H1 (cell line): ENCODE results near the gene TIE1. TPM values are rescaled to one million over a fixed set of nuclear protein-coding genes. Genes with fewer than 3 reads are reported as not detected.

Source experiments
- CTCF ChIA-PET: fragments of 300-600 bp; sonication (Branson Sonifier 250); formaldehyde crosslinking; loops from one replicate; lab custom pipeline; 2021; ENCODE audit not compliant: partially characterized antibody; lab: Charles Lee
- POLR2A ChIA-PET: fragments of 300-600 bp; sonication (Branson Sonifier 250); formaldehyde crosslinking; loops from one replicate; lab custom pipeline; 2021; ENCODE audit warnings: inconsistent platforms; ENCODE audit not compliant: partially characterized antibody; lab: Charles Lee
- DNase-seq, 2 experiments: peaks; one replicate each; pipeline versions ENCODE4 v3.0.0 to v3.0.0-alpha.2; 2010 to 2022; ENCODE audit warnings: low spot score in 2 of 2, low read depth in 1 of 2, mixed read lengths in 1 of 2
- FAIRE-seq: peaks from 2 replicates; lab custom pipeline; 2011; peaks lifted over from hg19 to GRCh38; lab: Jason Lieb, UNC
- H2AFZ ChIP-seq: 2 replicates; pipeline ENCODE4 v1.8.1; 2012; ENCODE audit warnings: low read length, inconsistent platforms
- H2AK5ac ChIP-seq: 2 replicates; pipeline ENCODE4 v1.6.1; 2013; ENCODE audit warnings: low read depth, low read length
- H2BK120ac ChIP-seq: replicated peaks from 2 replicates; pipeline ENCODE3; 2013; ENCODE audit warnings: low read depth, low read length, inconsistent platforms
- H2BK12ac ChIP-seq: 2 replicates; pipeline ENCODE4 v1.6.1; 2013; ENCODE audit warnings: low read depth, low read length
- H2BK15ac ChIP-seq: 2 replicates; pipeline ENCODE4 v1.6.1; 2013; ENCODE audit warnings: low read length
- H2BK20ac ChIP-seq: 2 replicates; pipeline ENCODE4 v1.6.1; 2013; ENCODE audit warnings: low read length
- H2BK5ac ChIP-seq: 2 replicates; pipeline ENCODE4 v1.6.1; 2013; ENCODE audit warnings: low read depth, low read length
- H3K14ac ChIP-seq: 2 replicates; pipeline ENCODE4 v1.6.1; 2013; ENCODE audit warnings: inconsistent platforms; ENCODE audit not compliant: insufficient read length
- H3K18ac ChIP-seq: 2 replicates; pipeline ENCODE4 v1.6.1; 2013; ENCODE audit warnings: low read length; ENCODE audit errors: extremely low read depth
- H3K23ac ChIP-seq: 2 replicates; pipeline ENCODE4 v1.6.1; 2013; ENCODE audit warnings: inconsistent platforms; ENCODE audit not compliant: insufficient read length
- H3K23me2 ChIP-seq: 2 replicates; pipeline ENCODE4 v1.6.1; 2013; ENCODE audit warnings: low read depth, low read length
- H3K27ac ChIP-seq: 2 replicates; pipeline ENCODE4 v1.6.1; 2011; ENCODE audit warnings: low read depth, low read length, inconsistent platforms
- H3K27me3 ChIP-seq, 4 experiments: replicated peaks in 1 of 4; 1 replicate in 1 of 4; 2 replicates in 3 of 4; pipeline versions ENCODE4 v1.6.1 to v1.8.1; 2011 to 2013; ENCODE audit warnings: low read length in 3 of 4, mild to moderate bottlenecking in 3 of 4, inconsistent platforms in 2 of 4, mixed read lengths in 2 of 4, moderate library complexity in 1 of 4; ENCODE audit not compliant: control insufficient read depth in 3 of 4, insufficient read depth in 3 of 4; ENCODE audit errors: extremely low read depth in 1 of 4
- H3K36me3 ChIP-seq, 4 experiments: 2 replicates each; pipeline versions ENCODE4 v1.6.1 to v1.8.1; 2011 to 2013; ENCODE audit warnings: mild to moderate bottlenecking in 4 of 4, low read length in 3 of 4, moderate library complexity in 2 of 4, control low read depth in 1 of 4, inconsistent platforms in 1 of 4; ENCODE audit not compliant: insufficient read depth in 4 of 4, control insufficient read depth in 2 of 4
- H3K4ac ChIP-seq: replicated peaks from 2 replicates; pipeline ENCODE3; 2013; ENCODE audit warnings: low read length, low read depth, mixed read lengths, inconsistent platforms; ENCODE audit not compliant: insufficient read length
- H3K4me1 ChIP-seq, 4 experiments: replicated peaks in 1 of 4; 1 replicate in 1 of 4; 2 replicates in 3 of 4; pipeline versions ENCODE4 v1.6.1 to v1.8.1; 2011 to 2013; ENCODE audit warnings: low read length in 3 of 4, inconsistent platforms in 2 of 4, mixed read lengths in 1 of 4; ENCODE audit not compliant: insufficient read depth in 4 of 4, control insufficient read depth in 3 of 4
- H3K4me2 ChIP-seq, 2 experiments: 2 replicates each; pipeline versions ENCODE4 v1.6.1 to v1.8.1; 2011 to 2013; ENCODE audit warnings: low read depth in 2 of 2, low read length in 2 of 2, control low read depth in 1 of 2, inconsistent platforms in 1 of 2, mild to moderate bottlenecking in 1 of 2; ENCODE audit not compliant: insufficient read depth in 1 of 2
- H3K4me3 ChIP-seq, 4 experiments: fragments of 200-600, 300-600 bp in 1 of 4; sonication (generic), shearing (Covaris generic), sonication (Bioruptor Twin) in 1 of 4; 2 replicates each; pipeline versions ENCODE4 v1.5.1 to v1.8.1; 2011 to 2016; ENCODE audit warnings: low read length in 4 of 4, low read depth in 3 of 4, control low read depth in 2 of 4, inconsistent platforms in 2 of 4, mild to moderate bottlenecking in 2 of 4, mixed read lengths in 1 of 4, moderate library complexity in 1 of 4; ENCODE audit not compliant: insufficient read depth in 2 of 4; ENCODE audit errors: extremely low read depth in 1 of 4
- H3K56ac ChIP-seq: replicated peaks from 2 replicates; pipeline ENCODE3; 2013; ENCODE audit warnings: low read depth, mild to moderate bottlenecking, mixed read lengths, low read length, inconsistent platforms; ENCODE audit not compliant: insufficient read length
- H3K79me1 ChIP-seq: 2 replicates; pipeline ENCODE4 v1.6.1; 2013; ENCODE audit warnings: low read depth, low read length, control low read depth
- H3K79me2 ChIP-seq, 2 experiments: 2 replicates each; pipeline versions ENCODE4 v1.6.1 to v1.8.1; 2012 to 2013; ENCODE audit warnings: low read length in 2 of 2, mild to moderate bottlenecking in 2 of 2, inconsistent platforms in 1 of 2; ENCODE audit not compliant: insufficient read depth in 2 of 2, control insufficient read depth in 1 of 2
- H3K9ac ChIP-seq, 4 experiments: replicated peaks in 1 of 4; 1 replicate in 1 of 4; 2 replicates in 3 of 4; pipeline versions ENCODE4 v1.6.1 to v1.8.1; 2011 to 2013; ENCODE audit warnings: low read depth in 3 of 4, low read length in 3 of 4, control low read depth in 2 of 4, mild to moderate bottlenecking in 2 of 4, moderate library complexity in 2 of 4, inconsistent platforms in 1 of 4; ENCODE audit errors: extremely low read depth in 1 of 4
- H3K9me3 ChIP-seq, 2 experiments: 2 replicates each; pipeline versions ENCODE4 v1.6.1 to v1.8.1; 2012 to 2013; ENCODE audit warnings: mild to moderate bottlenecking in 2 of 2, moderate library complexity in 2 of 2, control low read depth in 1 of 2, inconsistent platforms in 1 of 2, low read depth in 1 of 2, low read length in 1 of 2, mixed read lengths in 1 of 2; ENCODE audit not compliant: insufficient read depth in 2 of 2
- H4K20me1 ChIP-seq, 2 experiments: replicated peaks in 1 of 2; 2 replicates each; pipeline versions ENCODE3 to v1.8.1; 2011 to 2013; ENCODE audit warnings: inconsistent platforms in 2 of 2, low read length in 2 of 2, mild to moderate bottlenecking in 1 of 2; ENCODE audit not compliant: insufficient read depth in 2 of 2, control insufficient read depth in 1 of 2
- H4K5ac ChIP-seq: 2 replicates; pipeline ENCODE4 v1.6.1; 2013; ENCODE audit warnings: low read length, low read depth, mixed read lengths, inconsistent platforms; ENCODE audit not compliant: insufficient read length
- H4K8ac ChIP-seq: 2 replicates; pipeline ENCODE4 v1.8.0; 2013; ENCODE audit warnings: mild to moderate bottlenecking, moderate library complexity, low read length, inconsistent platforms; ENCODE audit not compliant: insufficient read depth; ENCODE audit errors: extremely low read depth
- H4K91ac ChIP-seq: replicated peaks from 2 replicates; pipeline ENCODE3; 2013; ENCODE audit warnings: low read length, mixed read lengths, inconsistent platforms; ENCODE audit not compliant: insufficient read length
- BCL11A ChIP-seq, 2 experiments: IDR thresholded peaks; one replicate each; pipeline ENCODE4 v1.6.1; 2011; ENCODE audit warnings: low read depth in 2 of 2, low read length in 2 of 2, mild to moderate bottlenecking in 2 of 2
- CBX5 ChIP-seq: fragments of 300-800, 300-1000 bp; sonication (generic); IDR thresholded peaks from 2 replicates; pipeline ENCODE4 v1.7.1; 2016; ENCODE audit warnings: antibody characterized with exemption, low read length, low read depth
- CTBP2 ChIP-seq: IDR thresholded peaks from 2 replicates; pipeline ENCODE4 v1.7.0; 2011; ENCODE audit warnings: borderline replicate concordance, mild to moderate bottlenecking, moderate library complexity, mixed read lengths, low read length; ENCODE audit not compliant: insufficient read depth, insufficient read length
- EGR1 ChIP-seq: IDR thresholded peaks from 2 replicates; pipeline ENCODE4 v1.6.1; 2011; ENCODE audit warnings: low read depth, low read length, borderline replicate concordance
- MAFK ChIP-seq: IDR thresholded peaks from 2 replicates; pipeline ENCODE4 v1.6.1; 2012; ENCODE audit warnings: low read depth, mild to moderate bottlenecking, improper control_type of control experiment, low read length
- RBBP5 ChIP-seq: IDR thresholded peaks from 2 replicates; pipeline ENCODE4 v1.7.1; 2012; ENCODE audit warnings: low read depth, mild to moderate bottlenecking, inconsistent platforms, low read length, moderate library complexity, borderline replicate concordance
- SIN3A ChIP-seq, 2 experiments: IDR thresholded peaks in 1 of 2; conservative IDR thresholded peaks in 1 of 2; 2 replicates each; pipeline ENCODE4 v1.6.1; 2011 to 2012; ENCODE audit warnings: low read length in 2 of 2, improper control_type of control experiment in 1 of 2, low read depth in 1 of 2, mild to moderate bottlenecking in 1 of 2
- WGBS, 2 experiments: shearing (Covaris generic) in 1 of 2; methylation state at CpG; one replicate each; pipeline versions ENCODE4 v1.1.6 to v1.1.7; 2013 to 2015; ENCODE audit warnings: low lambda C conversion rate in 2 of 2, mixed read lengths in 2 of 2, inconsistent platforms in 1 of 2, low coverage in 1 of 2, missing lambda C conversion rate in 1 of 2; ENCODE audit not compliant: insufficient replicate concordance in 2 of 2, insufficient coverage in 1 of 2, insufficient read length in 1 of 2; ENCODE audit errors: extremely low coverage in 1 of 2, missing lambda C conversion rate in 1 of 2; 5-methylcytosine and 5-hydroxymethylcytosine counted together
- polyA plus RNA-seq, 7 experiments: library from polyadenylated mRNA; depleted of rRNA in 3 of 7; stranded (reverse) in 5 of 7; unstranded in 2 of 7; fragments of >200 nt in 5 of 7; fragments of 200-250 nt in 2 of 7; gene quantifications; 1 replicate in 5 of 7; 2 replicates in 1 of 7; 4 replicates in 1 of 7; pipeline versions ENCODE4 v1.2.1 to v1.2.3, GENCODE V29; 2011 to 2013; ENCODE audit warnings: missing spikeins in 2 of 7, mixed read lengths in 2 of 7
- total RNA-seq: library from RNA; stranded (reverse); fragmentation: NEBNext Ultra II Directional; extraction: Animal tissue kit (Norgen Biotek cat#: 25700); gene quantifications from 2 replicates; pipeline ENCODE4 v1.2.1, GENCODE V29; 2021
- TF ChIP-seq, protein P1 (sequence below): IDR thresholded peaks from 2 replicates; pipeline ENCODE4 v1.6.1; 2011; ENCODE audit warnings: low read length, improper control_type of control experiment

Gene TIE1
- total and polyA plus RNA-seq, 2 of the 8 experiments (the other 6 are each of a cell fraction or from before 2014, with no cell fraction given): 0.74 to 2.2 TPM

DNA sequence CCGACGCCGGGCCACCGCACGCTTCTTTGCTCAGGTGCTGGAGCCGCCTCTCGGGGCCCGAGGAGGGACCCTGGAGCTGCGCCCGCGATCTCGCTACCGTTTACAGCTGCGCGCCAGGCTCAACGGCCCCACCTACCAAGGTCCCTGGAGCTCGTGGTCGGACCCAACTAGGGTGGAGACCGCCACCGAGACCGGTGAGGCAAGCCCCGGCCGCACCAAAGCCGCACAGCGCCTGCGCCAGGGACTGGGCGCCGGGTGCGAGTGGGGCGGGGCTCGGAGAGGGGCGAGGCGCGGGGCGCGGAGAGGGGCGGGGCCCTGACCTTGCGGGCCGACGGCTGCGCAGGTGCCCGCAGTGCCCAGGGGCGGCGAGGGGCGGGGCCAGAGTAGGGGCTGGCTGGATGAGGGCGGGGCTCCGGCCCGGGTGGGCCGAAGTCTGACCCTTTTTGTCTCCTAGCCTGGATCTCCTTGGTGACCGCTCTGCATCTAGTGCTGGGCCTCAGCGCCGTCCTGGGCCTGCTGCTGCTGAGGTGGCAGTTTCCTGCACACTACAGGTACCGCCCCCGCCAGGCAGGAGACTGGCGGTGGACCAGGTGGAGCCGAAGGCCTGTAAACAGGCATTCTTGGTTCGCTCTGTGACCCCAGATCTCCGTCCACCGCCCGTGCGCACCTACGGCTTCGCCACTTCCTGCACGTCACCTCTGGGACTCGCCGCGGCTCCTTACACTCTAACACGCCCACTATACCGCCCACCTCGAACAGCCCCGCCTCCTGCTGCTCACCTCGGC lies 48.2 kb downstream of the TIE1 start:
- H3K79me2 ChIP-seq: no peaks in the 10 kb centered on the region
- H2AK5ac ChIP-seq: no peak overlapping the region
- ChIA-PET CTCF (interaction anchor here (1.0 to 2.1 kb wide), 4 partner anchors 9 to 106 kb away, joined by 3 to 8 read pairs (median 4); no protein-coding TSS in a partner anchor), POLR2A (interaction anchor here (0.8 to 4.0 kb wide), 8 partner anchors 9 to 99 kb away, joined by 3 to 37 read pairs (median 4); partner anchors contain the start of gene CDC20)
- H3K4me2 ChIP-seq: peak overlapping the region; percentile 83 to 94
- H3K23ac ChIP-seq: no peak overlapping the region
- H2BK120ac ChIP-seq: no peak overlapping the region
- peak overlapping the region; percentile 84 for H4K91ac ChIP-seq
- peak overlapping the region; percentile 56 to 91 (median 84) for H3K9ac ChIP-seq
- H3K4ac ChIP-seq: no peak overlapping the region
- H3K14ac ChIP-seq: no peak overlapping the region
- 1% methylated on average over 47 of the region's 72 CpGs; no CpG with 5 or more reads in 1 of the 2 experiments for WGBS, 2 experiments
- H3K4me3 ChIP-seq: peak overlapping the region; percentile 68 to 74 (median 71)
- H3K27ac ChIP-seq: peak overlapping the region; percentile 93
- 0 out of 2 replicates have a peak overlapping the region, but pooled peaks have one; percentile 90 for H2BK12ac ChIP-seq
- peak overlapping the region; percentile 95 for H3K56ac ChIP-seq
- H4K8ac ChIP-seq: peak overlapping the region; percentile 97
- DNase-seq (peak; percentile 88 to 99), FAIRE-seq (no peak)
- peaks cover 4 to 15% (median 9%) of the 10 kb centered on the region in 4 experiments; a peak in 6 of 7 replicates for H3K4me1 ChIP-seq
- peak overlapping the region; percentile 66; the same call in 1 of the 2 replicates for H2BK20ac ChIP-seq
- H3K9me3 ChIP-seq: no peaks in the 10 kb centered on the region
- peaks cover 0 to 5% (median 0%) of the 10 kb centered on the region in 4 experiments; a peak in 2 of 7 replicates for H3K27me3 ChIP-seq
- no peaks in the 10 kb centered on the region for H4K20me1 ChIP-seq
- H3K18ac ChIP-seq: peak overlapping the region; percentile 94
- H2BK5ac ChIP-seq: peak overlapping the region; percentile 97
- H3K79me1 ChIP-seq: no peaks in the 10 kb centered on the region
- H2AFZ ChIP-seq: peak overlapping the region; percentile 76
- 0 out of 2 replicates have a peak overlapping the region, but pooled peaks have one; percentile 88 for H2BK15ac ChIP-seq
- peak overlapping the region; percentile 97 for H4K5ac ChIP-seq
- peaks cover 7% of the 10 kb centered on the region for H3K23me2 ChIP-seq
- H3K36me3 ChIP-seq: no peaks in the 10 kb centered on the region
- TF ChIP-seq RBBP5 (0 out of 2 replicates have a peak, but pooled peaks have one; percentile 6), EGR1 (no peak), CBX5 (no peak), SIN3A (conservative IDR thresholded peaks at IDR 0.05 in 1 of 2, IDR thresholded peaks at IDR 0.05 in 1 of 2; ENCODE audit: low read depth in 1 of 2, low read length in 2 of 2) (0 out of 4 replicates have a peak, but pooled peaks have one; percentile 42 to 48), MAFK (peak; percentile 41; the same call in 1 of the 2 replicates), CTBP2 (no peak), BCL11A (IDR thresholded peaks at IDR 0.05; ENCODE audit: low read depth in 2 of 2, low read length in 2 of 2) (no peak)
- TF ChIP-seq, protein P1, sequence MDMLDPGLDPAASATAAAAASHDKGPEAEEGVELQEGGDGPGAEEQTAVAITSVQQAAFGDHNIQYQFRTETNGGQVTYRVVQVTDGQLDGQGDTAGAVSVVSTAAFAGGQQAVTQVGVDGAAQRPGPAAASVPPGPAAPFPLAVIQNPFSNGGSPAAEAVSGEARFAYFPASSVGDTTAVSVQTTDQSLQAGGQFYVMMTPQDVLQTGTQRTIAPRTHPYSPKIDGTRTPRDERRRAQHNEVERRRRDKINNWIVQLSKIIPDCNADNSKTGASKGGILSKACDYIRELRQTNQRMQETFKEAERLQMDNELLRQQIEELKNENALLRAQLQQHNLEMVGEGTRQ: no peak
